Esophagus muscularis mucosa (tissue), 4 donors: ENCODE data around the gene SLC14A1.

ENCODE experiments used
- CTCF ChIP-seq, 3 experiments: fragments of 200-600 bp in 2 of 3; fragments of 450-650 bp in 1 of 3; sonication (generic) in 2 of 3; IDR thresholded peaks; one replicate each; pipeline ENCODE4 v1.5.1; 2017 to 2019; ENCODE audit warnings: antibody characterized with exemption in 3 of 3, mild to moderate bottlenecking in 2 of 3, moderate library complexity in 1 of 3
- EP300 ChIP-seq: sonication (generic); formaldehyde crosslinking; IDR thresholded peaks from one replicate; pipeline ENCODE4 v1.6.1; 2017; ENCODE audit warnings: antibody characterized with exemption
- POLR2A ChIP-seq: fragments of 450-650 bp; IDR thresholded peaks from one replicate; pipeline ENCODE4 v1.6.1; 2017; ENCODE audit warnings: antibody characterized with exemption, moderate library complexity, mild to moderate bottlenecking, low read depth
- POLR2AphosphoS5 ChIP-seq, 2 donors: sonication (generic); formaldehyde crosslinking; IDR thresholded peaks; one replicate each; pipeline ENCODE4 v1.6.1; 2017; ENCODE audit warnings: antibody characterized with exemption in 2 of 2

- TF ChIP-seq POLR2A, result no peak
- TF ChIP-seq CTCF (IDR thresholded peaks at IDR 0.05), result no peak
- no peak for TF ChIP-seq EP300
- no peak for TF ChIP-seq POLR2AphosphoS5 (IDR thresholded peaks at IDR 0.05)
Measured at GRCh38 chr18:45725336-45725735, 1.4 kb downstream of the SLC14A1 start.
